C4-2B (cell line): ENCODE data around the gene DENND1A.

Source experiments
- H3K27ac ChIP-seq: fragments of 450-650 bp; 2 replicates; pipeline ENCODE4 v1.5.1; 2017
- ZFX ChIP-seq: fragments of 450-650 bp; IDR thresholded peaks from 2 replicates; pipeline ENCODE4 v1.6.1; 2017
- TF ChIP-seq, protein P1 (sequence below): fragments of 450-650 bp; conservative IDR thresholded peaks from 2 replicates; pipeline ENCODE4 v1.5.1; 2017; ENCODE audit warnings: mild to moderate bottlenecking

The DENND1A gene

DNA sequence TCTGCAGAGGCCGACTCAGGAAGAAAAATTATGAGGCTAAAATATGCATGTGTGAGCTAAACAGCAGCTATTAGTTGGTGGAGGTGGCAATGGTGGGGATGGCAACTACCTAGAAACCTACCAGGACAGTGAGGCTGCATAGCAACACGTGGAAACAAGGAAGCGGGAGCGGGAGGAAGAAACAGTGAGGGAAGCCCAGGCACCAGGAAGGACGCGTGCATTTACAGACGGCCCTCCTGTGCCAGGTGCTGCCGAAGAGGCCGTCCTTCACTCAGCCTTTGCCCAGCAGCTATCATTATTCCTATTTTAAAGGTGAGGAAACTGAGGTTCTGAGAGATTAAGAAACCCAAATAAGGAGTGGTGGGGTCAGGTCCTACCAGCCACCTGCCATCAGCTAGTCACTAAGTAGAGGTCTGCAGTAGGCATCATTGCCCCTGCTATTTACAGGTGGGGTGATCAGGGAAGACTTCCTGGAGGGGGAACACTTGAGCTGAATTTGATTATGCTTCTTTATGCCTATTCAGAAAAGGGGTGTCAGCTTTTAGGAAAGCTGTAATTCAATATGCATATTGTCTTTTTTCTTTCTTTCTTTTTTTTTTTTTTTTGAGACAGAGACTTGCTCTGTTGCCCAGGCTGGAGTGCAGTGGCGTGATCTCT lies 448.6 kb downstream of the DENND1A start:
- TF ChIP-seq ZFX: no peak
- TF ChIP-seq, protein P1, sequence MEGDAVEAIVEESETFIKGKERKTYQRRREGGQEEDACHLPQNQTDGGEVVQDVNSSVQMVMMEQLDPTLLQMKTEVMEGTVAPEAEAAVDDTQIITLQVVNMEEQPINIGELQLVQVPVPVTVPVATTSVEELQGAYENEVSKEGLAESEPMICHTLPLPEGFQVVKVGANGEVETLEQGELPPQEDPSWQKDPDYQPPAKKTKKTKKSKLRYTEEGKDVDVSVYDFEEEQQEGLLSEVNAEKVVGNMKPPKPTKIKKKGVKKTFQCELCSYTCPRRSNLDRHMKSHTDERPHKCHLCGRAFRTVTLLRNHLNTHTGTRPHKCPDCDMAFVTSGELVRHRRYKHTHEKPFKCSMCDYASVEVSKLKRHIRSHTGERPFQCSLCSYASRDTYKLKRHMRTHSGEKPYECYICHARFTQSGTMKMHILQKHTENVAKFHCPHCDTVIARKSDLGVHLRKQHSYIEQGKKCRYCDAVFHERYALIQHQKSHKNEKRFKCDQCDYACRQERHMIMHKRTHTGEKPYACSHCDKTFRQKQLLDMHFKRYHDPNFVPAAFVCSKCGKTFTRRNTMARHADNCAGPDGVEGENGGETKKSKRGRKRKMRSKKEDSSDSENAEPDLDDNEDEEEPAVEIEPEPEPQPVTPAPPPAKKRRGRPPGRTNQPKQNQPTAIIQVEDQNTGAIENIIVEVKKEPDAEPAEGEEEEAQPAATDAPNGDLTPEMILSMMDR: no peak
- H3K27ac ChIP-seq: no peak overlapping the region

DNA sequence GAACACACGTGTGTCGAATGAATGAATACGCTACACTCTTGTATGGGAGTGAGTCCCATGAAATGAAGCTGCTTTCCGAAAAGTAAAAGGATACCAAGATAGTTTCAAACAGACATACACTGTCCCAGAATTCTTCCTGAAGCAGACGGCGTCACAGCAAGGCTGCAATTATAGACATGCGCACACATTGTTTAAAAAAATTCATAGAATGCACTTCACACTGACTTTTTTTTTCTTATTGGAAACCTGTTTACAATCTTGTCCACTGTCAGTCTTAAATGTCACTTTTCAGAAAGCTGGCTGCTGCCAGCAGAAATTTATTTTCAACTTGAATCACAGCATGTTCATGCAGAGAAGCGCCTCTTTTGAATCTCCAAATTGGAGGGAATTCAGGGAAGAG lies 449.1 kb downstream of the DENND1A start:
- no peak overlapping the region for H3K27ac ChIP-seq
- TF ChIP-seq, protein P1: no peak
- TF ChIP-seq ZFX: no peak

DNA sequence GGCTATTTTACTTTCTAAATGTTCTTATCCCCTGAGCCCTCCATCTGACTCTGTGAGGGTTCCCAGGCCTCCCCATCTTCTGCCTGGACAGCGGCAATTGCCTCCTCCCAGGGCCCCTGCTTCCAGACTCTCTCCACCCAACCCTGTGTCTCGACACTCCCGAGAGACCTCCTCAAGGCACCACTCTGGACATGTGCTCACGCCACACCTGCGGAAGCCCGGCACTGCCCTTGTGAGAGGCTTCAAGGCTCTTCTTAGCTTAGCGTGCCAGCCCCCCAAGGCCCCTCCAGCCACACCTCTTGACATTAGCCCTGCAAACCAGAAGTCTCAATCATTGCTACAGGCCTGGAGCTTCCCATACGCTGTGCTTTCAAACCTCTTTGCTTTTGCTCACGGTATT lies 449.8 kb downstream of the DENND1A start:
- TF ChIP-seq ZFX: no peak
- TF ChIP-seq, protein P1: no peak
- no peak overlapping the region for H3K27ac ChIP-seq

DNA sequence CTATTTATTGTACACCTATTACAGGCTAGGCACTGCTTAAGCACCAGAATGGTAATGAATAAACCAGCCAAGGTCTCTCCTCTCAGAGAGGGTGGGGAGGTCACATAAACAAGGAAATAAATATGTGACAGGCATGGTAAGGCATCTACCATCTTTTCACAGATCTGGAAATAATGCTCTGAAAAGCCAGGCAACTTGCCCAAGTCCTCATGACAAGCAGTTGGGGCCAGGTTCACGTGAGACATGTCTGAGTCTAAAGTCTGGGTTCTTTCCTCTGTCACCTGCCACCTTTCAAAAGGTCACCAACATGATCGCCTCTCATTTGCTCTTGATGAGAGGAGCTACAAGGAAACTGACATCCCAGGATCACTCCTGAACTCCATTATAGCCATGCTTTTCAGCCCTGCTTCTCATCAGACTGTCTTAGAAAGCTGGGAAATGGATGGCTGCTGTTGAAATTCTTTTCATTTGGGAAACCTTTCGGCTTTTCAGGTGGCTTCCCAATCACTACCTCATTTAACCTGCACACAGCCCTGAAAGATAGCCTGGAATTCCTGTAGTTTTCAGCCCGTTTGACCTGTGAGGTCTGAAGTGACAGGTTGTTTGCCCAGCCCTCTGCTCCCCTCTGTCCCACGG lies 450.8 kb downstream of the DENND1A start:
- H3K27ac ChIP-seq: no peak overlapping the region
- TF ChIP-seq, protein P1: no peak

DNA sequence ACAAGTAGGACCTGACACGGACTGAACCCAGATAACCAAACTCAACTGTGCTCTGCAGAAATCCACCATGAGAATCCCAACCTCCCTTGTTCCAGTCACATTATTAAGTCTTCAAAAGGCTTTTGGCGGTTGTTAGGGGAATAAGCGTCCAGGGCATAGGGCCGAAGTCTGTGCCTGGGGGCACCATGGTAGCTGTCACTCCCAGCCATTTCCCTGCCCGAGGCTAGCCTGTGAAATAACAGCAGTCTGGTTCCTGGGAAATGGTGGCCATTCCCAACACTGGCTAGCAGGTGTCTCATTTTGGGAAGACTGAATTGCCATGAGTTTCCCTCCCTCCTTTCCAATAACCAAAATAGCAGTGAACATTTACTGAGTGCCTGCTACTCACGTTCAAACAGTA lies 451.8 kb downstream of the DENND1A start:
- TF ChIP-seq, protein P1: no peak
- TF ChIP-seq ZFX: no peak
- no peak overlapping the region for H3K27ac ChIP-seq

DNA sequence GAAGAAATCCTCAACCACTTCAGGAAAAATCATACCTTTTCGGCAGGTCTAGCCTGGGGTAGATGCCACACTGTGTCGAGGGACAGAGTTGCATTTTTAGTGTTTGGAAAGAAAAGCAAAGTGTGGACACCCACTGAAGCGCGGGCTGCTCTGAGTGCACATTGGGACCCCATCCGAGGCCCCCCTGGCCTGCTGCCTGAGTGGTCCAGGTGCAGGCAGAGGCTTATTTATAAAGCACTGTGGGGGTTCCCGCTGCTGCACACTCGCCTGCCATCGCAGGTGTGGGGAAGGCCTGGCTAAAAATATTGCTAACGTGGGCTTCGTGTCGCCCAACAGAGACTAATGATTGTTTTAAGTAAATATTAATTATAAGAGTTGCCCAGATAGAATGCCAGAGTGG lies 454.5 kb downstream of the DENND1A start:
- TF ChIP-seq ZFX: no peak
- TF ChIP-seq, protein P1: no peak
- H3K27ac ChIP-seq: no peak overlapping the region

DNA sequence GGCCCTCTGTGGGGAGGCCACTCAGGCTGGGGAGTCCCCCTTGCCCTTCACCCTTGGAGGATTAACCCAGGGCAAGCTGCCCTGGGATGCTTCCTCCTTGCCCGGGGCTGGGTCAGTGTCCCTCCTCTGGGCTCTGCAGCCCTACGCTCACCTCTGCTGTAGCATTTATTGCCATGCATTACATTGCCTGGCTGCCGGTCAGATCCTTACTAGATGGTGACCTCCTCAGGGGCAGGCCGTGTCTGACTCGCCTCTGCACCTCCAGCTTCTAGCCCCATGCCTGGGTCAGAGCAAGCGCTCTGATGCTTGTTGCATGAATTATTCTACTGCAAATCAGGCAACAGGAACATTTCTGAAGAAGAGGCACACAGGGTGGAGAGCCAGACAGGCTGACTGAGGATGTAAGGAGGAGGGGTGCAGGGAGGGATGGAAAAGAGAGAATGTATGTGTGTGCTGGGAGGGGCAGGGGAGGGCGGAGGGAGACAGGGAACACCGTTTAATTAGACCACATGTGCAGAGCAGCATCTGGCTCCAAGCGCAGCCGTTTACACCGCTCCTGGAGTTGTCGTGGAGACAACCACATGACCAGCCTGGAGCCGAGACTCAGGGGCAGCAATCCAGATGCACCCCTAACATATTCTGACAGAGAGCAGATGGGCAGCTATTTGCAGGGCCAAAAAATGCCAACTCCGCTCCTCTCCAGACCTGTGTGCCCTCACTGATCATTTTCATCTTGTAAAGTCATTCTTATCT lies 456.9 kb downstream of the DENND1A start:
- no peak overlapping the region for H3K27ac ChIP-seq
- TF ChIP-seq ZFX: no peak
- TF ChIP-seq, protein P1: no peak
